Neural progenitor cell (in vitro differentiated cells): ENCODE data around the gene PLCB1. TPM values are rescaled to one million over a fixed set of nuclear protein-coding genes. Genes with fewer than 3 reads are reported as not detected.

Experiments
- DNase-seq: peaks from one replicate; pipeline ENCODE4 v3.0.0-alpha.2; 2016; ENCODE audit warnings: low spot score
- H2AFZ ChIP-seq: fragments of 200-600 bp; sonication (generic); replicated peaks from 2 replicates; pipeline ENCODE4 v1.6.1; 2016; ENCODE audit warnings: antibody characterized with exemption
- H3F3A ChIP-seq: fragments of 200-600 bp; sonication (generic); 2 replicates; pipeline ENCODE4 v1.6.1; 2016; ENCODE audit warnings: antibody characterized with exemption, low read depth
- H3K27ac ChIP-seq: fragments of 200-600 bp; sonication (generic); 2 replicates; pipeline ENCODE4 v1.5.1; 2016; ENCODE audit warnings: mild to moderate bottlenecking
- H3K27me3 ChIP-seq: fragments of 200-600 bp; sonication (generic); 2 replicates; pipeline ENCODE4 v1.6.1; 2016; ENCODE audit warnings: mild to moderate bottlenecking, moderate library complexity
- H3K36me3 ChIP-seq: fragments of 200-600 bp; sonication (generic); 2 replicates; pipeline ENCODE4 v1.5.1; 2016
- H3K4me1 ChIP-seq: fragments of 200-600 bp; sonication (generic); 2 replicates; pipeline ENCODE4 v1.6.1; 2016; ENCODE audit warnings: mixed run types
- H3K4me2 ChIP-seq: fragments of 200-600 bp; sonication (generic); 2 replicates; pipeline ENCODE4 v1.6.1; 2016
- H3K4me3 ChIP-seq: fragments of 200-600 bp; sonication (generic); 2 replicates; pipeline ENCODE4 v1.5.1; 2016
- H3K79me2 ChIP-seq: fragments of 200-600 bp; sonication (generic); 2 replicates; pipeline ENCODE4 v1.6.1; 2016; ENCODE audit warnings: low read depth
- H3K9ac ChIP-seq: fragments of 200-600 bp; sonication (generic); 2 replicates; pipeline ENCODE4 v1.6.1; 2016
- H3K9me3 ChIP-seq: fragments of 200-600 bp; sonication (generic); 2 replicates; pipeline ENCODE4 v1.5.1; 2016; ENCODE audit warnings: low read depth
- H4K20me1 ChIP-seq: fragments of 200-600 bp; sonication (generic); 2 replicates; pipeline ENCODE4 v1.6.1; 2016; ENCODE audit warnings: low read depth
- H3K27ac Mint-ChIP-seq: 3 replicates; pipeline ENCODE4 v1.8.0; 2021; ENCODE audit warnings: mixed read lengths
- H3K27me3 Mint-ChIP-seq: 2 replicates; pipeline ENCODE4 v1.8.0; 2022; ENCODE audit warnings: low read depth, mild to moderate bottlenecking, inconsistent platforms, moderate library complexity, mixed read lengths; ENCODE audit not compliant: insufficient read depth
- H3K36me3 Mint-ChIP-seq: 3 replicates; pipeline ENCODE4 v1.8.0; 2021; ENCODE audit warnings: mixed read lengths
- H3K4me1 Mint-ChIP-seq: 3 replicates; pipeline ENCODE4 v1.8.0; 2021; ENCODE audit warnings: mixed read lengths
- H3K4me3 Mint-ChIP-seq: 3 replicates; pipeline ENCODE4 v1.8.0; 2021; ENCODE audit warnings: mild to moderate bottlenecking, moderate library complexity, mixed read lengths
- H3K9me3 Mint-ChIP-seq: 3 replicates; pipeline ENCODE4 v1.8.0; 2020; ENCODE audit warnings: mixed read lengths
- CTCF ChIP-seq: fragments of 200-600 bp; sonication (generic); IDR thresholded peaks from 2 replicates; pipeline ENCODE4 v1.5.1; 2017; ENCODE audit warnings: antibody characterized with exemption, mild to moderate bottlenecking
- EZH2 ChIP-seq: fragments of 200-600 bp; sonication (generic); IDR thresholded peaks from 2 replicates; pipeline ENCODE4 v1.6.1; 2017; ENCODE audit warnings: antibody characterized with exemption, mild to moderate bottlenecking, moderate library complexity
- EZH2phosphoT487 ChIP-seq: fragments of 200-600 bp; sonication (generic); IDR thresholded peaks from 2 replicates; pipeline ENCODE4 v1.6.1; 2017; ENCODE audit warnings: antibody characterized with exemption
- total RNA-seq: library from RNA; depleted of rRNA; stranded (reverse); fragments of >200 nt; gene quantifications from 2 replicates; pipeline ENCODE4 v1.2.3, GENCODE V29; 2015; ENCODE audit warnings: low replicate concordance

The PLCB1 gene
- total RNA-seq, 1 donor from 2014 or later, result 30.2 TPM

GRCh38 chr20:8372824-8373380, 240.8 kb downstream of the PLCB1 start:
- Histone ChIP-seq H2AFZ (no peak overlapping the region), H3K4me1 (peaks cover 27% of the 10 kb centered on the region), H3K9ac (no peak overlapping the region), H3F3A (peaks cover 9% of the 10 kb centered on the region), H4K20me1 (no peaks in the 10 kb centered on the region), H3K27ac (no peak overlapping the region), H3K4me3 (no peak overlapping the region), H3K4me2 (no peak overlapping the region), H3K27me3 (no peaks in the 10 kb centered on the region), H3K79me2 (no peaks in the 10 kb centered on the region), H3K36me3 (no peaks in the 10 kb centered on the region), H3K9me3 (no peaks in the 10 kb centered on the region)
- Mint-ChIP-seq H3K27me3 (peaks cover 7% of the 10 kb centered on the region), H3K4me1 (peaks cover 42% of the 10 kb centered on the region), H3K4me3 (no peak overlapping the region), H3K9me3 (peaks cover 4% of the 10 kb centered on the region), H3K36me3 (peaks cover 4% of the 10 kb centered on the region), H3K27ac (no peak overlapping the region)
- no peak for DNase-seq
- TF ChIP-seq EZH2phosphoT487 (no peak), CTCF (no peak), EZH2 (no peak)

GRCh38 chr20:8373579-8373978, 241.5 kb downstream of the PLCB1 start:
- Mint-ChIP-seq H3K27me3 (peaks cover 7% of the 10 kb centered on the region), H3K4me3 (no peak overlapping the region), H3K27ac (no peak overlapping the region), H3K9me3 (peaks cover 4% of the 10 kb centered on the region), H3K36me3 (peaks cover 3% of the 10 kb centered on the region), H3K4me1 (peaks cover 42% of the 10 kb centered on the region)
- no peaks in the 10 kb centered on the region for H4K20me1 ChIP-seq
- H3F3A ChIP-seq, result peaks cover 9% of the 10 kb centered on the region
- H3K4me1 ChIP-seq, result peaks cover 27% of the 10 kb centered on the region
- no peaks in the 10 kb centered on the region for H3K27me3 ChIP-seq
- no peak overlapping the region for H3K27ac ChIP-seq
- H2AFZ ChIP-seq, result no peak overlapping the region
- DNase-seq, result no peak
- H3K36me3 ChIP-seq, result no peaks in the 10 kb centered on the region
- H3K79me2 ChIP-seq, result no peaks in the 10 kb centered on the region
- H3K4me2 ChIP-seq, result no peak overlapping the region
- H3K9ac ChIP-seq, result no peak overlapping the region
- no peak for TF ChIP-seq EZH2phosphoT487
- no peak for TF ChIP-seq EZH2
- no peak for TF ChIP-seq CTCF
- H3K9me3 ChIP-seq, result no peaks in the 10 kb centered on the region
- H3K4me3 ChIP-seq, result no peak overlapping the region

GRCh38 chr20:8375898-8376297, 243.8 kb downstream of the PLCB1 start:
- H3K27ac ChIP-seq, result no peak overlapping the region
- Mint-ChIP-seq H3K9me3 (peaks cover 17% of the 10 kb centered on the region), H3K36me3 (no peaks in the 10 kb centered on the region), H3K27ac (no peak overlapping the region), H3K4me3 (no peak overlapping the region), H3K4me1 (peaks cover 42% of the 10 kb centered on the region), H3K27me3 (peaks cover 7% of the 10 kb centered on the region)
- H3K4me1 ChIP-seq, result peaks cover 27% of the 10 kb centered on the region
- no peak for TF ChIP-seq EZH2
- no peak for TF ChIP-seq EZH2phosphoT487
- TF ChIP-seq CTCF, result no peak
- peaks cover 9% of the 10 kb centered on the region for H3F3A ChIP-seq
- no peaks in the 10 kb centered on the region for H3K79me2 ChIP-seq
- H3K9me3 ChIP-seq, result no peaks in the 10 kb centered on the region
- H3K27me3 ChIP-seq, result no peaks in the 10 kb centered on the region
- H3K4me3 ChIP-seq, result no peak overlapping the region
- H3K36me3 ChIP-seq, result no peaks in the 10 kb centered on the region
- DNase-seq, result peak; percentile 83
- no peak overlapping the region for H2AFZ ChIP-seq
- H4K20me1 ChIP-seq, result no peaks in the 10 kb centered on the region
- H3K9ac ChIP-seq, result no peak overlapping the region
- peak overlapping the region; percentile 63 for H3K4me2 ChIP-seq
